ENCODE measurements around the gene DMWD. TPM values are rescaled to one million over a fixed set of nuclear protein-coding genes. Genes with fewer than 3 reads are reported as not detected.

Gene DMWD
- total RNA-seq, 1 experiment from 2014 or later: 64.6 TPM

DNA sequence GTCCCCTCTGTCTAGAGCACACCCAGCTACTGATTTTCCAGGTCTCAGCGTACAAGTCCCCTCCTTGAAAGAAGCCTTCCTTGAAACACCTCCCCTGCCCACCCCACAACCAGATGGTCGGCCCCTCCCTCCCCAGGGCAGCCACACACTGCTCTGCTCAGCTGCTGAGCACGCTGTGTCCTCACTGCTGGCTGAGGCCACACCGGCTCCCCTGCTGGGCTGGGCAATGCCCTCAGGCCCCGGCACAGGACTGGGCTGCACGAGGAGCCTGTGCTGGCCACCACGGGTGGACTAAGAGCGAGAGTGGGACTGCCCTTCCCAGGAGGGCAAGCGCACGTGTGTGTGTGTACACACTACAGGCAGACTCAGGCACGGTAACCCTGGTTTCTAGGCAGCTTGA is 34.3 kb upstream of the DMWD start:
- intact Hi-C loops (cut with micrococcal nuclease; ENCODE audit: unreplicated experiment): no loop called here
- ChIA-PET POLR2A (no interaction called here), CTCF (no interaction called here)
- in situ Hi-C loops (cut with HindIII; ENCODE audit: low pct_unique_long_range_greater_than_20kb, low sequenced_read_pairs): no loop called here
- H3K4me3 ChIP-seq (ENCODE audit: low read depth in 2 of 2, low read length in 2 of 2): no peak overlapping the region
- H3K27ac ChIP-seq (ENCODE audit: low read length): no peak overlapping the region
- H3K36me3 ChIP-seq (ENCODE audit: control insufficient read depth, insufficient read depth, low read length): no peaks in the 10 kb centered on the region
- no peaks in the 10 kb centered on the region; the same call in 1 of the 2 replicates for H3K4me1 ChIP-seq (ENCODE audit: control insufficient read depth, insufficient read depth, low read length)
- TF ChIP-seq, protein P1, sequence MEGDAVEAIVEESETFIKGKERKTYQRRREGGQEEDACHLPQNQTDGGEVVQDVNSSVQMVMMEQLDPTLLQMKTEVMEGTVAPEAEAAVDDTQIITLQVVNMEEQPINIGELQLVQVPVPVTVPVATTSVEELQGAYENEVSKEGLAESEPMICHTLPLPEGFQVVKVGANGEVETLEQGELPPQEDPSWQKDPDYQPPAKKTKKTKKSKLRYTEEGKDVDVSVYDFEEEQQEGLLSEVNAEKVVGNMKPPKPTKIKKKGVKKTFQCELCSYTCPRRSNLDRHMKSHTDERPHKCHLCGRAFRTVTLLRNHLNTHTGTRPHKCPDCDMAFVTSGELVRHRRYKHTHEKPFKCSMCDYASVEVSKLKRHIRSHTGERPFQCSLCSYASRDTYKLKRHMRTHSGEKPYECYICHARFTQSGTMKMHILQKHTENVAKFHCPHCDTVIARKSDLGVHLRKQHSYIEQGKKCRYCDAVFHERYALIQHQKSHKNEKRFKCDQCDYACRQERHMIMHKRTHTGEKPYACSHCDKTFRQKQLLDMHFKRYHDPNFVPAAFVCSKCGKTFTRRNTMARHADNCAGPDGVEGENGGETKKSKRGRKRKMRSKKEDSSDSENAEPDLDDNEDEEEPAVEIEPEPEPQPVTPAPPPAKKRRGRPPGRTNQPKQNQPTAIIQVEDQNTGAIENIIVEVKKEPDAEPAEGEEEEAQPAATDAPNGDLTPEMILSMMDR (IDR thresholded peaks at IDR 0.05): no peak
- TF ChIP-seq, protein P2, sequence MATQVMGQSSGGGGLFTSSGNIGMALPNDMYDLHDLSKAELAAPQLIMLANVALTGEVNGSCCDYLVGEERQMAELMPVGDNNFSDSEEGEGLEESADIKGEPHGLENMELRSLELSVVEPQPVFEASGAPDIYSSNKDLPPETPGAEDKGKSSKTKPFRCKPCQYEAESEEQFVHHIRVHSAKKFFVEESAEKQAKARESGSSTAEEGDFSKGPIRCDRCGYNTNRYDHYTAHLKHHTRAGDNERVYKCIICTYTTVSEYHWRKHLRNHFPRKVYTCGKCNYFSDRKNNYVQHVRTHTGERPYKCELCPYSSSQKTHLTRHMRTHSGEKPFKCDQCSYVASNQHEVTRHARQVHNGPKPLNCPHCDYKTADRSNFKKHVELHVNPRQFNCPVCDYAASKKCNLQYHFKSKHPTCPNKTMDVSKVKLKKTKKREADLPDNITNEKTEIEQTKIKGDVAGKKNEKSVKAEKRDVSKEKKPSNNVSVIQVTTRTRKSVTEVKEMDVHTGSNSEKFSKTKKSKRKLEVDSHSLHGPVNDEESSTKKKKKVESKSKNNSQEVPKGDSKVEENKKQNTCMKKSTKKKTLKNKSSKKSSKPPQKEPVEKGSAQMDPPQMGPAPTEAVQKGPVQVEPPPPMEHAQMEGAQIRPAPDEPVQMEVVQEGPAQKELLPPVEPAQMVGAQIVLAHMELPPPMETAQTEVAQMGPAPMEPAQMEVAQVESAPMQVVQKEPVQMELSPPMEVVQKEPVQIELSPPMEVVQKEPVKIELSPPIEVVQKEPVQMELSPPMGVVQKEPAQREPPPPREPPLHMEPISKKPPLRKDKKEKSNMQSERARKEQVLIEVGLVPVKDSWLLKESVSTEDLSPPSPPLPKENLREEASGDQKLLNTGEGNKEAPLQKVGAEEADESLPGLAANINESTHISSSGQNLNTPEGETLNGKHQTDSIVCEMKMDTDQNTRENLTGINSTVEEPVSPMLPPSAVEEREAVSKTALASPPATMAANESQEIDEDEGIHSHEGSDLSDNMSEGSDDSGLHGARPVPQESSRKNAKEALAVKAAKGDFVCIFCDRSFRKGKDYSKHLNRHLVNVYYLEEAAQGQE (IDR thresholded peaks at IDR 0.05; ENCODE audit: insufficient read depth in 1 of 2, low read depth in 2 of 2, low read length in 1 of 2): no peak
- no peak for TF ChIP-seq TCF7L2 (IDR thresholded peaks at IDR 0.05; ENCODE audit: low read depth, low read length)
- TF ChIP-seq POLR2AphosphoS5 (IDR thresholded peaks at IDR 0.05; ENCODE audit: low read depth, low read length): no peak
- TF ChIP-seq SIN3A (IDR thresholded peaks at IDR 0.05; ENCODE audit: borderline replicate concordance, insufficient read depth, low read depth, low read length): no peak
- ATAC-seq (no peak), DNase-seq (ENCODE audit: low read depth, low spot score) (no peak)
- BruUV-seq (replicated peaks): no TSS peak
- no peaks in the 10 kb centered on the region for H3K27me3 ChIP-seq (ENCODE audit: control insufficient read depth, insufficient read depth, low read length)
- no peaks in the 10 kb centered on the region for H3K9me3 ChIP-seq (ENCODE audit: control insufficient read depth, insufficient read depth, low read depth, low read length)

DNA sequence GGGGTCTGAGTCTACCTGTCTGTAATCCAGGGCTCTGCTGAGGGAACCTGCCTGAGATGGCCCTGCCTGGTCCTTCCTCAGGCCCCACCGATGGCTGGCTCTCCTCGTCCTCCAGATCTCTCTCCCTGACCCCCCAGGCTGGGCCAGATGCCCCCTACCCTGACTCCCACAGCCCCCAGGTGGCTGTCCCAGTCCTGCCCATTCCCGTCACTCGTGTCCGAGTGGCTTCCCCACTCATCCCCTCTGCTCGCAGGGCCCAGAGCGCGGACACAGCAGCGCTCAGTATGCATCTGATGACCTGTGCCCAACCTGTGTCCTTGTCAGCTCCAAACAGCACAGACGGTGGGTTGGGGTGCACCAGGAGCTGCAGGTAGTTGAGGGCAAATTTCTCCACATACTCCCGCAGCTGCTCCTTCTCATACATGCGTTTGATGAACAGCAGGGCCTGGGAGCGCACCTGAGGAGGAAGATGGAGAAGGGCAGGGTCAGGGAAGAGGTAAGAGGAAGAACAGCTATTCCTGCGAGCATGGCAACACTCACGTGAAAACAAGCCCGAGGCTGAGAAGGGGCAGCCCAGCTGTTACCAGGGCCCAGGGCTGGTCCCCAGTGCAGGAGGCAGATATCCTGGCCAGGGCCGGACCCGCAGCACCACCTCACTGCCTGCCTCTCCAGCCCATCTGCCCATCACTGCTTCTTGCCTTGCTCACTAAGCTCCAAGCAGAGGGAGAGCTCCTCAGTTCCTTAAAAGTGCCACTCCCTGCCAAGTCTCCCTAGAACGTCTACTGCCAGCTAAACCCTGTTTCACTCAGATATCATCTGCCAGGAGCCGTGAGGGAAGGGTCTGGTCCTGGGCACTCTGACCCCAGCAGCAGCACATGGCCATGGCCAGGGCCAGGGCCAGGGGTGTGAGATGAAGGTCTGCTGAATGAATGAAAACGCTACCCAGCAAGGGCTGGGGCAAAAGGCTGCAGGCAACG is 33.6 kb upstream of the DMWD start:
- no peak overlapping the region for H3K4me3 ChIP-seq (ENCODE audit: low read depth in 2 of 2, low read length in 2 of 2)
- H3K4me1 ChIP-seq (ENCODE audit: control insufficient read depth, insufficient read depth, low read length): no peaks in the 10 kb centered on the region; the same call in 1 of the 2 replicates
- no peaks in the 10 kb centered on the region for H3K27me3 ChIP-seq (ENCODE audit: control insufficient read depth, insufficient read depth, low read length)
- no TSS peak for BruUV-seq (replicated peaks)
- ATAC-seq (no peak), DNase-seq (ENCODE audit: low read depth, low spot score) (no peak)
- H3K9me3 ChIP-seq (ENCODE audit: control insufficient read depth, insufficient read depth, low read depth, low read length): no peaks in the 10 kb centered on the region
- in situ Hi-C loops (cut with HindIII; ENCODE audit: low pct_unique_long_range_greater_than_20kb, low sequenced_read_pairs): no loop called here
- POLR2A ChIA-PET: no interaction called here
- CTCF ChIA-PET: no interaction called here
- intact Hi-C loops (cut with micrococcal nuclease; ENCODE audit: unreplicated experiment): no loop called here
- TF ChIP-seq, protein P2 (IDR thresholded peaks at IDR 0.05; ENCODE audit: insufficient read depth in 1 of 2, low read depth in 2 of 2, low read length in 1 of 2): no peak
- TF ChIP-seq POLR2AphosphoS5 (IDR thresholded peaks at IDR 0.05; ENCODE audit: low read depth, low read length) (no peak), SIN3A (IDR thresholded peaks at IDR 0.05; ENCODE audit: borderline replicate concordance, insufficient read depth, low read depth, low read length) (no peak), TCF7L2 (IDR thresholded peaks at IDR 0.05; ENCODE audit: low read depth, low read length) (no peak)
- TF ChIP-seq, protein P1 (IDR thresholded peaks at IDR 0.05): no peak
- no peak overlapping the region for H3K27ac ChIP-seq (ENCODE audit: low read length)
- no peaks in the 10 kb centered on the region for H3K36me3 ChIP-seq (ENCODE audit: control insufficient read depth, insufficient read depth, low read length)
